Erythroblast (primary cell): Measurements from ENCODE around the gene PRDX3.

Experiments
- GATA1 ChIP-seq: IDR thresholded peaks from 2 replicates; pipeline ENCODE4 v1.6.1; 2011; ENCODE audit warnings: low read depth, mild to moderate bottlenecking, control low read depth, low read length, moderate library complexity
- POLR2A ChIP-seq: IDR thresholded peaks from 2 replicates; pipeline ENCODE4 v1.6.1; 2011; ENCODE audit warnings: mild to moderate bottlenecking, low read length

GRCh38 chr10:119139464-119140067 is 39.0 kb downstream of the PRDX3 start:
- TF ChIP-seq POLR2A: no peak
- no peak for TF ChIP-seq GATA1
